NT2/D1 (cell line): ENCODE data around the gene REST.

Experiments used
- DNase-seq: peaks from one replicate; pipeline ENCODE4 v3.0.0-alpha.2; 2011; ENCODE audit warnings: low read depth, low spot score
- H3K27me3 ChIP-seq: 2 replicates; pipeline ENCODE4 v1.6.0; 2011; ENCODE audit warnings: mild to moderate bottlenecking; ENCODE audit not compliant: insufficient read length, insufficient read depth
- H3K36me3 ChIP-seq: 2 replicates; pipeline ENCODE4 v1.6.1; 2011; ENCODE audit warnings: mild to moderate bottlenecking, low read length, mixed read lengths; ENCODE audit not compliant: insufficient read depth, insufficient read length
- H3K4me1 ChIP-seq: 2 replicates; pipeline ENCODE4 v1.5.1; 2011; ENCODE audit not compliant: insufficient read depth, insufficient read length
- H3K4me3 ChIP-seq: 2 replicates; pipeline ENCODE4 v1.5.1; 2011; ENCODE audit warnings: low read depth; ENCODE audit not compliant: insufficient read length
- H3K9ac ChIP-seq: 2 replicates; pipeline ENCODE4 v1.6.0; 2011; ENCODE audit warnings: low read depth; ENCODE audit not compliant: insufficient read length
- H3K9me3 ChIP-seq: 2 replicates; pipeline ENCODE4 v1.5.1; 2011; ENCODE audit warnings: mild to moderate bottlenecking, low read length; ENCODE audit not compliant: insufficient read depth
- SUZ12 ChIP-seq: IDR thresholded peaks from 2 replicates; pipeline ENCODE4 v1.6.1; 2011; ENCODE audit not compliant: insufficient read length, insufficient read depth; ENCODE audit errors: extremely low read depth
- YY1 ChIP-seq: IDR thresholded peaks from 2 replicates; pipeline ENCODE4 v1.6.1; 2011; ENCODE audit not compliant: insufficient read length, insufficient read depth
- ZNF274 ChIP-seq: IDR thresholded peaks from 2 replicates; pipeline ENCODE4 v1.6.1; 2011; ENCODE audit warnings: mild to moderate bottlenecking, low read depth, low read length

Gene REST

GRCh38 chr4:56972389-56972788 lies 64.7 kb downstream of the REST start:
- Histone ChIP-seq H3K27me3 (no peaks in the 10 kb centered on the region), H3K36me3 (peaks cover 63% of the 10 kb centered on the region), H3K4me3 (no peak overlapping the region), H3K9ac (no peak overlapping the region), H3K4me1 (no peaks in the 10 kb centered on the region), H3K9me3 (peaks cover 12% of the 10 kb centered on the region)
- no peak for TF ChIP-seq YY1
- TF ChIP-seq ZNF274: no peak
- no peak for TF ChIP-seq SUZ12
- no peak for DNase-seq

DNA sequence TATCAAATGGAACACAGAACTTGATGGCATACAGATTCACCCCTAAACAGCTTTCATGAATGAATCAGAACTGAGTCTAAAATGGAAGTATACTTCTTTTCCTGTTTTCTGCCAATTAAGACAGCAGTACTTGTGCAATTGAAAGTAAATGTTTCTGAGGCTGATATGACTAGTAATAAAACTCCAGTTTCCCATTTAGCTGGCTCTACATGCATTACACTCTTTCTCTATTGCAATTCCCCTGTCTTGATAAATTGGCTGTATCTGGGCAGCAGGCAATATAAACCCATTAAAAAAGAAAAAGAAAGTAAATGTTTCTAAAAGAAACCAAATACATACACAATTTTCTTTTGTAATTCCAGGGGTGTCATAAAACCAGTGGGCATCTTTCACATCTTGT lies 65.1 kb downstream of the REST start:
- Histone ChIP-seq H3K4me3 (no peak overlapping the region), H3K9me3 (peaks cover 12% of the 10 kb centered on the region), H3K27me3 (no peaks in the 10 kb centered on the region), H3K4me1 (no peaks in the 10 kb centered on the region), H3K9ac (no peak overlapping the region), H3K36me3 (peaks cover 59% of the 10 kb centered on the region)
- TF ChIP-seq YY1 (no peak), ZNF274 (no peak), SUZ12 (no peak)
- no peak for DNase-seq

- Histone ChIP-seq H3K27me3 (no peaks in the 10 kb centered on the region), H3K9me3 (peaks cover 12% of the 10 kb centered on the region), H3K9ac (no peak overlapping the region), H3K4me3 (no peak overlapping the region), H3K4me1 (no peaks in the 10 kb centered on the region), H3K36me3 (peaks cover 56% of the 10 kb centered on the region)
- TF ChIP-seq YY1 (no peak), SUZ12 (no peak), ZNF274 (no peak)
- no peak for DNase-seq
These were observed 65.6 kb downstream of the REST start for GRCh38 chr4:56973336-56973735.

DNA sequence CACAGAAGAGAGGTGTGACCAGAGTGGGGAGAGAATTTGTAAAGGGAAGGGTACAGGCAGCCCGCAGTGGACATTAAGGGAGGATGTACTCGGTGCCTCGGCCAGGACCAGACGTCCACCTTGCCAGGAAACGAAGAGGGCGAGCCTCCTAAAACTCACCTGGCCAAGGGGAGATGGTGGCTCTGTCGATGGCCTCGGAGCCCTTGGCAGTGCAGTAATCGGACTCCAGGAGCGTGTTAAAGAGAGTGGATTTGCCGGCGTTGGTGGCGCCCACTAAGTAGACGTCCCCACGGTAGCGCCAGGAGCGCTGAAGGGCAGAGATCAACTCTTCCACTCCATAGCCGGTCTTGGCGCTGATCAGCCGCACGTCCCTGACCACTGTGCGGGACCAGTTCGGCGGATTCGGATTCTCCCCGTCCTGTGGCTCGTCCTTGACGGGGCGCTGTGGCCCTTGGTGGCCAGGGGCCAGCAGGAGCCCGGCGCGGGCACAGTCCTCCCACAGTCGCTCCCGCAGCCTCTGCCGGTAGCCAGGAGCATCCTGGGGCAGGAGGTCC lies 68.7 kb downstream of the REST start:
- DNase-seq: no peak
- peaks cover 43% of the 10 kb centered on the region for H3K36me3 ChIP-seq
- no peaks in the 10 kb centered on the region for H3K4me1 ChIP-seq
- TF ChIP-seq SUZ12: no peak
- TF ChIP-seq ZNF274: no peak
- TF ChIP-seq YY1: no peak
- peaks cover 12% of the 10 kb centered on the region for H3K9me3 ChIP-seq
- H3K27me3 ChIP-seq: no peaks in the 10 kb centered on the region
- peak overlapping the region; percentile 98 for H3K9ac ChIP-seq
- peak overlapping the region; percentile 96 for H3K4me3 ChIP-seq

- peaks cover 12% of the 10 kb centered on the region for H3K9me3 ChIP-seq
- no peaks in the 10 kb centered on the region for H3K27me3 ChIP-seq
- H3K9ac ChIP-seq: peak overlapping the region; percentile 98
- H3K4me1 ChIP-seq: no peaks in the 10 kb centered on the region
- H3K4me3 ChIP-seq: peak overlapping the region; percentile 96
- H3K36me3 ChIP-seq: peaks cover 40% of the 10 kb centered on the region
- no peak for TF ChIP-seq ZNF274
- no peak for TF ChIP-seq SUZ12
- no peak for TF ChIP-seq YY1
- DNase-seq: no peak
These were observed 69.2 kb downstream of the REST start for GRCh38 chr4:56976837-56977320.

DNA sequence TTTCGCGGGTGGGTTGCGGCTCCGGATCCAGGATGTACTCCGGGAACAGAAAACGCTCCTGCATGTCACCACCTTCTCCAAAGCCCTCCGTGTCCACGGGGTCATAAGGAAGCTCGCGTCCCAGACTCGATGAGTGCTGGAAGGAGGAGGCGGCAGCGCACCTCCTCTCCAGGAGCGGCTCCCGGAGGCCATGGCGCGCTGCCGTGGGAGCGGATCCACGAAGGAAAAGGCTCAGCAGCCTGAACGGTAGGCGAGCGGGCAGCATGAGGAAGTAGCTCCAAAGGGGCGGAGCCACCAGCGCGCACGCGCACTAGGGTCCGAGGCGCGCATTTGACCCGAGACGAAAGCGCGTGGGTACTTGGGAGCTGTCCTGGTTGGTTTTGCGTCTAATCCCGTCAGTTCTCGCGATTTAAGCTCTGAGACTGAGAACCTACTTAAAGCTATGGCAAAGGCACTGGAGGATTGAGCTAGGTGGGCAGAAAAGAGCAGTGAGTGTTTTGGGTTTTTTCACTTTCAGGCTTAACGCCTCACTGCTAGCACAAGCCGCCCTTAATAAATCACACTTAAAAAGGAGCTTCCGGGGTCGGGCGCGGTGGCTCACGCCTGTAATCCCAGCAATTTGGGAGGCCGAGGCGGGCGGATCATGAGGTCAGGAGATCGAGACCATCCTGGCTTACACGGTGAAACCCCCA lies 69.8 kb downstream of the REST start, which contains the start of gene NOA1:
TSS of gene NOA1 (minus strand) at position 286 of the 692 bp plus-strand sequence. CDS start at position 265, 21 bp downstream.
- H3K4me3 ChIP-seq: peak within 1 kb of the TSS; percentile 96
- H3K36me3 ChIP-seq: peaks cover 34% of the 10 kb centered on the region
- peak within 1 kb of the TSS; percentile 98 for H3K9ac ChIP-seq
- no peak for TF ChIP-seq YY1
- peak; percentile 94 for DNase-seq
- peaks cover 12% of the 10 kb centered on the region for H3K9me3 ChIP-seq
- no peaks in the 10 kb centered on the region for H3K4me1 ChIP-seq
- no peaks in the 10 kb centered on the region for H3K27me3 ChIP-seq

DNA sequence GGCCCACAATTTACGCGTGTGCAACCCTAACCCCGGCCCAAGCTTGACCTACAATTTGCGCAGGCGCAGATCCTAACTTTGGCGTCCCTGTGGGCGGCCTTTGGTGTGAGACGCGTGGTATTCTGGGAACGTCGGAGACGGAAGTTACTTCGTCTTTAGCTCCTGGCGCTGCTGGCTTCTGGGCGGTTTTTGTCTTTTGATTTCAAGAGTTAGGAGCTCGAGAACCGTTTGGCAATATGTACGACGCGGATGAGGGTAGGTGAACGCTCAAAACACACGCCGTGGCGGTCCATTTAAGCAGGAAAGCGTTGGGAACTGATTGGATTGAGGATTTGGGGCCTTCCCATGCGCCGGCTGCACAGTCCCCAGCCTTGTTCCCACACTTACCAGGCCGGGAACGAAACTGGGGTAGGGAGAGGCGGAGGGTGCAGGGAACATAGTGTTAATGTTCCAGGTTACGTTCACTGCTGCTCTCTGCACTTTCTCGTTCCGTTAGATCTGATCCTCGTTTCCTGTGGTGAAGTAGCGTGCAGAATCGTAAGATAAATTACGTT lies 71.1 kb downstream of the REST start, which contains the start of gene POLR2B:
TSS of gene POLR2B (plus strand) at position 147 of the 554 bp plus-strand sequence. CDS start at position 237, 90 bp downstream.
- Histone ChIP-seq H3K27me3 (no peaks in the 10 kb centered on the region), H3K36me3 (peaks cover 24% of the 10 kb centered on the region), H3K9ac (peak within 1 kb of the TSS; percentile 98), H3K4me3 (peak within 1 kb of the TSS; percentile 96), H3K9me3 (no peaks in the 10 kb centered on the region; the same call in 1 of the 2 replicates), H3K4me1 (no peaks in the 10 kb centered on the region)
- DNase-seq: peak; percentile 92
- TF ChIP-seq SUZ12: no peak
- no peak for TF ChIP-seq YY1
- TF ChIP-seq ZNF274: no peak
